Measurements from ENCODE around the gene CEP41. TPM values are rescaled to one million over a fixed set of nuclear protein-coding genes. Genes with fewer than 3 reads are reported as not detected.
A peak's percentile ranks its signal among the peaks of the same experiment; 100 is the strongest.

The CEP41 gene
- total RNA-seq, 1 donor, result 12.5 TPM

- DNase-seq (ENCODE audit: low read depth), result no peak
- H3K4me3 ChIP-seq (ENCODE audit: low read depth, low read length), result no peak overlapping the region
- no peak for TF ChIP-seq CTCF (IDR thresholded peaks at IDR 0.05; ENCODE audit: insufficient read depth, low read depth, low read length)
Observed at GRCh38 chr7:130413201-130413600, 27.6 kb downstream of the CEP41 start.

- H3K4me3 ChIP-seq (ENCODE audit: low read depth, low read length), result no peak overlapping the region
- no peak for DNase-seq (ENCODE audit: low read depth)
- no peak for TF ChIP-seq CTCF (IDR thresholded peaks at IDR 0.05; ENCODE audit: insufficient read depth, low read depth, low read length)
Observed at GRCh38 chr7:130410868-130411541, 29.8 kb downstream of the CEP41 start.

- DNase-seq (ENCODE audit: low read depth), result no peak
- TF ChIP-seq CTCF (IDR thresholded peaks at IDR 0.05; ENCODE audit: insufficient read depth, low read depth, low read length), result no peak
- H3K4me3 ChIP-seq (ENCODE audit: low read depth, low read length), result no peak overlapping the region
Observed at GRCh38 chr7:130409712-130410072, 31.1 kb downstream of the CEP41 start.

GRCh38 chr7:130409067-130409711 is 31.6 kb downstream of the CEP41 start:
- no peak for TF ChIP-seq CTCF (IDR thresholded peaks at IDR 0.05; ENCODE audit: insufficient read depth, low read depth, low read length)
- H3K4me3 ChIP-seq (ENCODE audit: low read depth, low read length), result no peak overlapping the region
- DNase-seq (ENCODE audit: low read depth), result peak; percentile 66

GRCh38 chr7:130405003-130405402 is 35.8 kb downstream of the CEP41 start:
- DNase-seq (ENCODE audit: low read depth), result no peak
- no peak for TF ChIP-seq CTCF (IDR thresholded peaks at IDR 0.05; ENCODE audit: insufficient read depth, low read depth, low read length)
- H3K4me3 ChIP-seq (ENCODE audit: low read depth, low read length), result no peak overlapping the region

GRCh38 chr7:130401578-130401977 is 39.2 kb downstream of the CEP41 start:
- DNase-seq (ENCODE audit: low read depth), result no peak
- TF ChIP-seq CTCF (IDR thresholded peaks at IDR 0.05; ENCODE audit: insufficient read depth, low read depth, low read length), result no peak
- no peak overlapping the region for H3K4me3 ChIP-seq (ENCODE audit: low read depth, low read length)

Measured in fibroblast of villous mesenchyme (primary cell).